H1 (cell line): ENCODE results near the gene ABCA13.

Source experiments
- CTCF ChIP-seq, 3 experiments: IDR thresholded peaks; 1 replicate in 2 of 3; 2 replicates in 1 of 3; pipeline versions ENCODE4 v1.5.1 to v1.6.1; 2011; ENCODE audit warnings: low read length in 3 of 3, mild to moderate bottlenecking in 3 of 3, inconsistent platforms in 2 of 3, low read depth in 1 of 3, moderate library complexity in 1 of 3; ENCODE audit not compliant: insufficient read depth in 1 of 3; ENCODE audit errors: control extremely low read depth in 1 of 3
- EP300 ChIP-seq, 2 experiments: IDR thresholded peaks; 1 replicate in 1 of 2; 2 replicates in 1 of 2; pipeline ENCODE4 v1.6.1; 2011 to 2012; ENCODE audit warnings: low read depth in 2 of 2, low read length in 2 of 2, mild to moderate bottlenecking in 2 of 2, borderline replicate concordance in 1 of 2, inconsistent platforms in 1 of 2, moderate library complexity in 1 of 2
- EZH2 ChIP-seq: fragments of 200-600 bp; sonication (generic); IDR thresholded peaks from 2 replicates; pipeline ENCODE4 v1.7.1; 2012; ENCODE audit warnings: low read depth, mild to moderate bottlenecking, moderate library complexity, low read length, inconsistent platforms; ENCODE audit not compliant: severe bottlenecking
- GTF2F1 ChIP-seq: IDR thresholded peaks from 2 replicates; pipeline ENCODE4 v1.6.1; 2012; ENCODE audit warnings: low read depth, low read length, improper control_type of control experiment, borderline replicate concordance
- POLR2A ChIP-seq, 2 experiments: IDR thresholded peaks; 1 replicate in 1 of 2; 2 replicates in 1 of 2; pipeline ENCODE4 v1.6.1; 2011; ENCODE audit warnings: low read depth in 2 of 2, low read length in 2 of 2, mild to moderate bottlenecking in 2 of 2; ENCODE audit errors: control extremely low read depth in 1 of 2
- SUZ12 ChIP-seq: fragments of 200-600 bp; sonication (generic); IDR thresholded peaks from 2 replicates; pipeline ENCODE4 v1.6.1; 2012; ENCODE audit warnings: mild to moderate bottlenecking, inconsistent platforms, low read length, moderate library complexity, mixed read lengths
- TAF1 ChIP-seq: IDR thresholded peaks from 2 replicates; pipeline ENCODE4 v1.6.1; 2011; ENCODE audit warnings: mild to moderate bottlenecking, low read depth, low read length
- TEAD4 ChIP-seq: IDR thresholded peaks from 2 replicates; pipeline ENCODE4 v1.6.1; 2012; ENCODE audit warnings: low read depth, low read length, inconsistent platforms, mixed read lengths
- ZNF274 ChIP-seq: IDR thresholded peaks from 2 replicates; pipeline ENCODE4 v1.7.0; 2012; ENCODE audit warnings: low read length, borderline replicate concordance; ENCODE audit errors: extremely low read depth

DNA sequence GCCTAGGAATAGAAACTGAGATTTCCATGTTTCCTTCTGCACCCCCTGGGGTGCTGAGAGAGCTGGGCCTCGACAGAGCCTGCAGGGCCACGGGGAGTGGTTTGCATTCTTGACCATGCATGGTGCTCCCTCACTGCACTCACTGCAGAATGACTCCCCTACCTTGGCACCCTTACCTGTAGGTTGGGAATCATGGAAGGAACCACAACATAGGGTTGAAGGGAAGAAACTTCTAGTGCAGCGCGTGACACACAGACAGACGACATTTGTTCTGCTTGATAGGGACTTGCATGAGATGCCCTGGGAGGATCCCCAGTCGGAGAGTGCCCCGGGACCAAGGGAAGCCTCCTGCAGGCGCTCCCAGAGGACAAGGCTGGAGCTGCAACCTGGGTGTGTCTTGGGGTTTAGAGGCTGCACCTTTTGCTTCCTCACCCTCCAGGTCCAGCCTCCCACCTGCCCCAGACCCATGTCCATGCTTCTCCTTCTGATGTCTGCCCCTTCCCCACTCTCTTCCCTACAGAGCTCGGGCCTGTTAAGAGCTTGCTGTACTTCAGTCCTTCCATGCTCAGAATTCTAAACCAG is 245.2 kb downstream of the ABCA13 start:
- TF ChIP-seq EP300 (IDR thresholded peaks at IDR 0.05; ENCODE audit: borderline replicate concordance in 1 of 2, low read depth in 2 of 2, low read length in 2 of 2), result no peak
- no peak for TF ChIP-seq EZH2
- no peak for TF ChIP-seq TAF1
- peak in 1 of 3 experiments; percentile 23; a peak in 1 of 4 replicates for TF ChIP-seq CTCF (IDR thresholded peaks at IDR 0.05; ENCODE audit: control extremely low read depth in 1 of 3, insufficient read depth in 1 of 3, low read depth in 1 of 3, low read length in 3 of 3)
- no peak for TF ChIP-seq GTF2F1
- TF ChIP-seq TEAD4, result no peak
- no peak for TF ChIP-seq POLR2A (IDR thresholded peaks at IDR 0.05; ENCODE audit: control extremely low read depth in 1 of 2, low read depth in 2 of 2, low read length in 2 of 2)
- TF ChIP-seq ZNF274, result no peak
- no peak for TF ChIP-seq SUZ12
